Measurements from ENCODE around the gene EFHD2.
"Not testable (repeated sequence)": the region's sequence is repeated elsewhere in the genome, so short reads cannot be mapped to it uniquely, and the experiment has no call there.

The EFHD2 gene

DNA sequence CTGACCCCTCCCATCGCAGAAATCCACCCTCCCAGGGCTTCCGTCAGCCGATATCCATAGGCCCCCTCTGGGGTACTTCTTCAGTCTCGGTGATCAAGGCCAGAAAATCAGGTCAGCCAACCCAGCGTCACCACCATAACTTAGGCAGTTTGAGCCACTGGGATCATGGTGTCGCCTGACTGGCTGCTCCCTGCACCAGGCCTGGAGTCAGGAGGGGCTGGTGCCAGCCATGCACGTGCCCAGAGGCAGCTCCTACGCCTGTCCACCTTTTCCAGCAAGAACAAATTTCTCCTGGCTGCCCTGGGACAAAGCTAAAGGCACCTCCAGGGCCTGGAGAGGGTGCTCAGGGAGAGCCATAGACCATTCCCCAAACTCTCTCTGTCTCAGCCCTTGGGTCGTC is 23.8 kb downstream of the EFHD2 start:
- no peaks in the 10 kb centered on the region for H3K9me3 Mint-ChIP-seq
- H3K36me3 Mint-ChIP-seq (ENCODE audit: low read depth), result no peaks in the 10 kb centered on the region
- H3K4me1 Mint-ChIP-seq, result peaks cover 15% of the 10 kb centered on the region
- TF ChIP-seq, protein P1, sequence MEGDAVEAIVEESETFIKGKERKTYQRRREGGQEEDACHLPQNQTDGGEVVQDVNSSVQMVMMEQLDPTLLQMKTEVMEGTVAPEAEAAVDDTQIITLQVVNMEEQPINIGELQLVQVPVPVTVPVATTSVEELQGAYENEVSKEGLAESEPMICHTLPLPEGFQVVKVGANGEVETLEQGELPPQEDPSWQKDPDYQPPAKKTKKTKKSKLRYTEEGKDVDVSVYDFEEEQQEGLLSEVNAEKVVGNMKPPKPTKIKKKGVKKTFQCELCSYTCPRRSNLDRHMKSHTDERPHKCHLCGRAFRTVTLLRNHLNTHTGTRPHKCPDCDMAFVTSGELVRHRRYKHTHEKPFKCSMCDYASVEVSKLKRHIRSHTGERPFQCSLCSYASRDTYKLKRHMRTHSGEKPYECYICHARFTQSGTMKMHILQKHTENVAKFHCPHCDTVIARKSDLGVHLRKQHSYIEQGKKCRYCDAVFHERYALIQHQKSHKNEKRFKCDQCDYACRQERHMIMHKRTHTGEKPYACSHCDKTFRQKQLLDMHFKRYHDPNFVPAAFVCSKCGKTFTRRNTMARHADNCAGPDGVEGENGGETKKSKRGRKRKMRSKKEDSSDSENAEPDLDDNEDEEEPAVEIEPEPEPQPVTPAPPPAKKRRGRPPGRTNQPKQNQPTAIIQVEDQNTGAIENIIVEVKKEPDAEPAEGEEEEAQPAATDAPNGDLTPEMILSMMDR (IDR thresholded peaks at IDR 0.05), result no peak
- no peak overlapping the region for H3K4me3 Mint-ChIP-seq
- DNase-seq, result no peak
- no peak overlapping the region for H3K27ac Mint-ChIP-seq
- no peaks in the 10 kb centered on the region for H3K27me3 Mint-ChIP-seq (ENCODE audit: low read depth, poor library complexity)

DNA sequence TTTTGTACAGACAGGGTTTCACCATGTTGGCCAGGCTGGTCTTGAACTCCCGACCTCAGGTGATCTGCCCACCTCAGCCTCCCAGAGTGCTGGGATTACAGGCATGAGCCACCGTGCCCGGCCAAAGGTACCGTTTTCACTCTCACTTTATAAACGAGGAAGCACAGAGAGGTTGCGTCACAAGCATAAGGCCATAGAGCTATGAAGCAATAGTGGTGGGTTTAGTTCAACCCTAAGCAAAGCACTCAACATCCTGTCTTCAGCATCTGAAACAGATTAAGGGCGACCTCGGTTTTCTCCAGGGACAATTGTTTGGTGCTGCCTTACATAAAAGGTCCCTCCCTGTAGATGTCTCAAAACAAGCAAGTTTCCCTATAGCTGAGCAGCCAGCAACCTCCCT is 25.1 kb downstream of the EFHD2 start:
- H3K27me3 Mint-ChIP-seq (ENCODE audit: low read depth, poor library complexity); H3K9me3 Mint-ChIP-seq; H3K4me3 Mint-ChIP-seq; DNase-seq; H3K27ac Mint-ChIP-seq; H3K36me3 Mint-ChIP-seq (ENCODE audit: low read depth): not testable (repeated sequence)
- peaks cover 15% of the 10 kb centered on the region for H3K4me1 Mint-ChIP-seq

DNA sequence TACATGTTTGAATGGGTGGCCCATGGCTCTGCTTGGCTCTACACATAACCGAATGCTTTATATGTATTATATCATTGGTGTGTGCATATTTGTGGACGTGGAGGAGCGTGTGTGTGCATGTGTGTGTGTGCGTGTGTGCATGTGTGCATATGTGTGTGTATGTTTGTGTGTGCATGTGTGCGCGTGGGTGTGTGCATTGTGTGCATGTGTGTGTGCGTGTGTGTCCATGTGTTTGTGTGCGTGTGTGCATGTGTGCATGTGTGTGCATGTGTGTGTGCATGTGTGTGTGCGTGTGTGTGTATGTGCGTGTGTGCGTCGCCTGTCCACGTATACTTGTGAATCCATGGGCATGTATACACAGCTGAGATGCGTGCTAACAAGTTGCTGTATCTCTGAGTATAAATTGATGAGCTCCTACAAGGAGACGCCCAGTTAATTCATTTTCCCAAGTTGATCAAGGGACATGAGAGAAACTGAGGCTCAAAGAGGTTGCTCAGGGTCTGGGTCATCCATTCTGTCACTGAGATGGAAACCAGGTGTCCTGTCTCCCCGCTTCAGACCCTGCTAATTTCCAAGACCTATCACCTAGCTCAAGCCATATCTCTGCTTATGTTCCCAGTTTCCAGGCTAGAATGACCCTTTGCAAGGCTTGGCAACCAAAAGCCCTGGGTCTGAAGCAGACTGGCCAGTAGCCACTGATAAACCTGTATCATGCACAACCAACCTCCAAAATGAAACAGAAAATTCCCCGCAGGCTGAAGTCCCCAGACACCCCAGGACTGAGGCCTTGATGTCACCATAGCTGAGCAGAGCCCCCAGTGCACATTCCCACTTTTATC is 25.8 kb downstream of the EFHD2 start:
- no peaks in the 10 kb centered on the region for H3K9me3 Mint-ChIP-seq
- peaks cover 2% of the 10 kb centered on the region for H3K27me3 Mint-ChIP-seq (ENCODE audit: low read depth, poor library complexity)
- peaks cover 15% of the 10 kb centered on the region for H3K4me1 Mint-ChIP-seq
- TF ChIP-seq, protein P1 (IDR thresholded peaks at IDR 0.05), result no peak
- H3K4me3 Mint-ChIP-seq, result no peak overlapping the region
- no peak overlapping the region for H3K27ac Mint-ChIP-seq
- DNase-seq, result no peak
- no peaks in the 10 kb centered on the region for H3K36me3 Mint-ChIP-seq (ENCODE audit: low read depth)

DNA sequence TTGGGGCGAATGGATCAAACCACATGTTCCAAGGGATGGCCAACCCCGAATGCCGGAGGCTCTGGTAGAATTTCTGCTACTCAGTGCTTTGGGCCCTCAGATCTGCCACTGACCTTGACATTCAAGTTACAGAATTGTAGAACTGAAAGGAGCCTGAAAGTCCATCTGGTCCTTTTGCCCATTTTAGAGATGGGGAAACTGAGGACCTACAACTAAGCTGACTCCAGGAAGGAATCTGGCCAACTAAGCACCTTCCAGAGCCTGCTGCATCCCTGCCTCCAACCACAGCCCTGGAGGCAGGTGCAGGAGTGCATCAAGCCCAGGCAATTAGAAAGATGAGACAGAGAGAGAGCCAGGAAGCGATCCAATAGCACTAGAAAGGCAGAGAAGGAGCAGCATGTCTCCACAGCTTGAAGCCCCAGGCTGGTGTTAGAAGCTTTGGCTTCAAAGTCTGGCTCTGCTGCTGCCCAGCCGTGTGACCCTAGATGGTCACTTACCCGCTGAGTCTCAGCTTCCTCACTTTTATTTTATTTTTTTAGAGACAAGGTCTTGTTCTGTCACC is 27.3 kb downstream of the EFHD2 start:
- no peak for DNase-seq
- Mint-ChIP-seq H3K9me3 (no peaks in the 10 kb centered on the region), H3K27me3 (ENCODE audit: low read depth, poor library complexity) (peaks cover 10% of the 10 kb centered on the region), H3K27ac (no peak overlapping the region), H3K4me1 (peaks cover 14% of the 10 kb centered on the region), H3K36me3 (ENCODE audit: low read depth) (no peaks in the 10 kb centered on the region), H3K4me3 (no peak overlapping the region)
- TF ChIP-seq, protein P1 (IDR thresholded peaks at IDR 0.05), result no peak

DNA sequence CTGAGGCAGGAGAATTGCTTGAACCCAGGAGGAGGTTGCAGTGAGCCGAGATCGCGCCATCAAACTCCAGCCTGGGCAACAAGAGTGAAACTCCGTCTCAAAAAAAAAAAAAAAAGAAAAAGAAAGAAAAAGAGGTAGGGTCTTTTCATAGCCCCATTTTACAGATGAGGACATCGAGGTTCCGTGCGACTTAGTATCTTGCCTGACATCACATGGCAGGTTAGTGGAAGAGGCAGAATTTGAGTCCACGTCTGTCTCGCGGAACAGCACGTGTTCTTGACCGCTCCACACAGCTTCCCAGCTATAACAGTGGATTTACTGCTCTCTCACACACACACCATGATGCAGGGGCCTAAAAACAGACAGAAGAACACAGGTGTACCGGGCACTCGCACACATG is 29.6 kb downstream of the EFHD2 start:
- H3K27me3 Mint-ChIP-seq (ENCODE audit: low read depth, poor library complexity), result peaks cover 10% of the 10 kb centered on the region

DNA sequence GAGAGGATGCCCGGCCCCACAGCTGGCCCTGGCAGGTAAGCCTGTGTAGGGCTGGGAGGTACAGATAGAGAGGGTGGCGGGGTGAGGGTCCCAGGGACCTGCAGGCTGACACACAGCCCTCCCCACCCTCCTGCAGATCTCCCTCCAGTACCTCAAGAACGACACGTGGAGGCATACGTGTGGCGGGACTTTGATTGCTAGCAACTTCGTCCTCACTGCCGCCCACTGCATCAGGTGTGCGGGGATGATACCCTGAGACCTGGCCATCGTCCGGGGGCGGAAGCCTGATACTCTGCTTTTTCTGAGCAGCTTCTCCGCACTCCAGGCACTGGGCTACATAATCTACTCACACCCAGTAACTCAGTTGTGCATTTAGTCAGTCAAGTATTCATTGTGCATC is 30.7 kb downstream of the EFHD2 start:
- Mint-ChIP-seq H3K4me3 (no peak overlapping the region), H3K4me1 (peaks cover 5% of the 10 kb centered on the region), H3K9me3 (no peaks in the 10 kb centered on the region), H3K36me3 (ENCODE audit: low read depth) (no peaks in the 10 kb centered on the region), H3K27ac (no peak overlapping the region), H3K27me3 (ENCODE audit: low read depth, poor library complexity) (peaks cover 10% of the 10 kb centered on the region)
- DNase-seq, result no peak
- TF ChIP-seq, protein P1 (IDR thresholded peaks at IDR 0.05), result no peak

More for the DNA sequence above, 29.6 kb downstream of the EFHD2 start:
- Mint-ChIP-seq H3K27ac (no peak overlapping the region), H3K9me3 (no peaks in the 10 kb centered on the region), H3K36me3 (ENCODE audit: low read depth) (no peaks in the 10 kb centered on the region), H3K4me3 (no peak overlapping the region), H3K4me1 (peaks cover 10% of the 10 kb centered on the region)
- DNase-seq, result no peak
- TF ChIP-seq, protein P1 (IDR thresholded peaks at IDR 0.05), result no peak
